ENCODE data around the gene ARGFX.
A peak's percentile ranks its signal among the peaks of the same experiment; 100 is the strongest.

Gene ARGFX

DNA sequence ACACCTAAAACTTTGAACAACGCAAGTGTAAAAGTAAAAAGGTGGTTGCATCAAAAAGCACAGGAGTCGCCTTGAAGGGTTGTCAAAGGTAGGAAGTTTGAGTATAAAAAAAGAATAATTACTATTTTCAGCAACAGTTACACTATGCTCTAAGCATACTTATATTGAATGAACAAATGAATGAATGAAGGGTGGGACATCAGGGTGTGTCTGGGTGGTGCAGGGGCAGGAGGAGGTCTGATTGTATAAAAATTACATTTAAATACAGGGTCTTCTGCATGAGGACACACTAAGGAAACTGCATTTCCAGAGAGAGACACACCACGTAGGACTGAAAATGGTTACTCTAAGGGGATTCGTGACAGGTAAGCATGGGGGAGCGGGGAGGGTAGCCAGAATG is at the start of gene ARGFX:
ARGFX (plus strand) TSS at position 301 of the 400 bp plus-strand sequence. CDS start 2,765 bp downstream, outside the sequence.
- TF ChIP-seq, protein P1, sequence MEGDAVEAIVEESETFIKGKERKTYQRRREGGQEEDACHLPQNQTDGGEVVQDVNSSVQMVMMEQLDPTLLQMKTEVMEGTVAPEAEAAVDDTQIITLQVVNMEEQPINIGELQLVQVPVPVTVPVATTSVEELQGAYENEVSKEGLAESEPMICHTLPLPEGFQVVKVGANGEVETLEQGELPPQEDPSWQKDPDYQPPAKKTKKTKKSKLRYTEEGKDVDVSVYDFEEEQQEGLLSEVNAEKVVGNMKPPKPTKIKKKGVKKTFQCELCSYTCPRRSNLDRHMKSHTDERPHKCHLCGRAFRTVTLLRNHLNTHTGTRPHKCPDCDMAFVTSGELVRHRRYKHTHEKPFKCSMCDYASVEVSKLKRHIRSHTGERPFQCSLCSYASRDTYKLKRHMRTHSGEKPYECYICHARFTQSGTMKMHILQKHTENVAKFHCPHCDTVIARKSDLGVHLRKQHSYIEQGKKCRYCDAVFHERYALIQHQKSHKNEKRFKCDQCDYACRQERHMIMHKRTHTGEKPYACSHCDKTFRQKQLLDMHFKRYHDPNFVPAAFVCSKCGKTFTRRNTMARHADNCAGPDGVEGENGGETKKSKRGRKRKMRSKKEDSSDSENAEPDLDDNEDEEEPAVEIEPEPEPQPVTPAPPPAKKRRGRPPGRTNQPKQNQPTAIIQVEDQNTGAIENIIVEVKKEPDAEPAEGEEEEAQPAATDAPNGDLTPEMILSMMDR (IDR thresholded peaks at IDR 0.05; ENCODE audit: low read length, missing control alignments): no peak
- DNase-seq (ENCODE audit: low read depth): no peak
- H3K4me3 ChIP-seq (replicated peaks; ENCODE audit: low read depth, low read length): no peak within 1 kb of the TSS

DNA sequence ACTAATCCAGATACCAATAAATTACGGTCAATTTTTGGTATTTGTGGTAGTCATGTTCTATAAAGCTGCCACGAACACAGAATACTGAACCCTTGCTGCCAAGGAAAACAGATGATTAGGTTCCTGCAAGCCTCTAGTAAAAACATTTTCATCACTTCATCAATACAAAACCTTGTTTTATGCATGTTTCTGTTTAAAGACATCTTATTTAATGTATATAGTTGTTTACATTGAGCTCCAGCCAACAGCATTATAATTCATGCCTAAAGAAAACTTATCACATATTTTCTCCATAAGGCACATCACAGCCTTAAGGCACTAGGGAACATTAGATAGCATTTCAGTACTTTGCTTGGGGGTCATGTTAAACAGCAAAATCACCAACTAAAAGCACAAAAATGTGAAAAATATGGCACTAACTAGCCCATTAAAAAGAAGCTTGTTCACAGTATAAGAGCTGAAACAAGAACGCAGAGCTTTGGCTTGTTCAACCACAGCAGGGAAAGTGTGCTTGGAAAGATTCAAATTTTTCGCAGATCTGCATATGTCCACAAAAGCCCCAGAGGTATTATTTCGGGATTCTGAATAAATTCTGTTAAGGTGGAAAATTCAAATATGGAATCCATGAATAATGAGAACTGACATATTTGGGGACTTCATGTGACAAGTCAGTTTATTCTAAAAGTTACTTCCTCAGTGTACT is 49.6 kb upstream of the ARGFX start:
- TF ChIP-seq, protein P1 (IDR thresholded peaks at IDR 0.05; ENCODE audit: low read length, missing control alignments): no peak

DNA sequence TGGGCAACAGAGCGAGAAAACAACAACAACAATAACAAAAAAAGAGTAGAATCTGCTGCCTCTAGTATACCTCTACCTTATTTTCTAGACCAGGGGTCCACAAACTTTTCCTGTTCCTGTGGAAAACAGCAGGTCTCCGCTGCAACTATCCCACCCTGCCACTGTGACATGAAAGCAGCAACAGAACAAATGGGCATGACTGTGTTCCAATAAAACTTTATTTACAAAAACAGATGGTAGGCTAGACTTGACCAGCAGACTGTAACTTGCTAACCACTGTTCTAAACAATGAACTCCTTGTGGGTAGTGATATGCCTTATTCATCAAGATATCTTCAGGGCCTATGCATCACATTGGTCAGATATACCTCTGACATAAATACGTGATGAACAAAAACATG is 47.2 kb upstream of the ARGFX start:
- H3K4me3 ChIP-seq (replicated peaks; ENCODE audit: low read depth, low read length): no peak overlapping the region
- DNase-seq (ENCODE audit: low read depth): no peak
- TF ChIP-seq, protein P1 (IDR thresholded peaks at IDR 0.05; ENCODE audit: low read length, missing control alignments): no peak

More for the DNA sequence above, 49.6 kb upstream of the ARGFX start:
- no peak for DNase-seq (ENCODE audit: low read depth)
- H3K4me3 ChIP-seq (replicated peaks; ENCODE audit: low read depth, low read length): no peak overlapping the region

DNA sequence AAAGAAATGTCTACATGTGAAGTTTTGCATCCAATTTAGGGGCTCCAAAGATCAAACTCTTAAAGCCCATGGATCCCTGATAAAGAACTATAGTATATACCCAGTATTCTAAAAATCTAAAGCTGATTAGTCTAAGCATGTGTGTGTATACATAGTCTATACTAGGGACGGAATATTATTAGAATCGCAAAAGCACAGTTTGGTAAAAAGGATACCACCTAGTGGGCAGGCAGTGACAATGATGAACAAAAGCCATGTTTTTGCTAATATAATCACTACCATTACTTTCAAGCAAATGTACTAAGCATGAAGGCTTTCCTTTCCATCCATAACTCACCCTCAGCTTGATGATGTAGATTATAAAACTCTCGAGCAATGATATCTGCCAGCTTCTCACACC is 38.4 kb upstream of the ARGFX start:
- peak; percentile 53 for DNase-seq (ENCODE audit: low read depth)
- TF ChIP-seq, protein P1 (IDR thresholded peaks at IDR 0.05; ENCODE audit: low read length, missing control alignments): peak; percentile 71

DNA sequence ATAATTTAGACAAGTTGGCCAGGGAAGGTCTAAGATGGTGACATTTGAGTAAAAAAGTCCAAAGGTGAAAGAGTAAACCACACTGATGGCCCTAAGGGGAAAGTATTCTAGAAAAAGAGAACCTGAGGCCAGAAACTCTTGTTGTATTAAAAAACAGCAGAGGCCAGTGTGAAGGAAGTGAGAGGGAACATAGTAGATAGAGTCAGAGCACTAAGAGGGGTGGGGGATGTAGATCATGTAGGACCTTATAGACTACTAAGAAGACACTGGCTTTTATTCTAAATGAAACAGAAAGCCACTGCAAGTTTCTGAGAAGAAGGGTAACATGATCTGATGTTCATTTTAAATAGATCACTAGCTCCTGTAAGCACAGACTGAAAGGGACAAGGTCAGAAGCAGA is 36.5 kb upstream of the ARGFX start:
- no peak for DNase-seq (ENCODE audit: low read depth)
- no peak overlapping the region for H3K4me3 ChIP-seq (replicated peaks; ENCODE audit: low read depth, low read length)
- TF ChIP-seq, protein P1 (IDR thresholded peaks at IDR 0.05; ENCODE audit: low read length, missing control alignments): no peak

More for the DNA sequence above, 38.4 kb upstream of the ARGFX start:
- H3K4me3 ChIP-seq (replicated peaks; ENCODE audit: low read depth, low read length): no peak overlapping the region

DNA sequence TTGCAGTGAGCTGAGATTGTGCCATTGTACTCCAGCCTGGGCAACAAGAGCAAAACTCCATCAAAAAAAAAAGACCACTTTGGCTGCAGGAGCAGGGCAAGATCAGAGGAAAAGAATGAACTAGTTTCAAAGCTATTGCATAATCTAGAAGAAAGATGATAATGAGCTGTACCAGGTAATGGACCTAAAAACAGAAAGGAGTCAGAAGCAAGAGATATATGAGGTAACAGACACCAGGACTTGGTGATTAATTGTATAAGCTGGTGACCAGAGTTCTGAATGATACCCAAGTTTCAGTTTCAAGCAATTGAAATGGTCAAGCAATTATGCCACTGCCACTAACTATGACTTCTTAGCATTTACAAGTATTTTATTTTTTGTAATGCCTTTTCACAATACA is 24.8 kb upstream of the ARGFX start:
- H3K4me3 ChIP-seq (replicated peaks; ENCODE audit: low read depth, low read length): no peak overlapping the region
- TF ChIP-seq, protein P1 (IDR thresholded peaks at IDR 0.05; ENCODE audit: low read length, missing control alignments): no peak
- no peak for DNase-seq (ENCODE audit: low read depth)

DNA sequence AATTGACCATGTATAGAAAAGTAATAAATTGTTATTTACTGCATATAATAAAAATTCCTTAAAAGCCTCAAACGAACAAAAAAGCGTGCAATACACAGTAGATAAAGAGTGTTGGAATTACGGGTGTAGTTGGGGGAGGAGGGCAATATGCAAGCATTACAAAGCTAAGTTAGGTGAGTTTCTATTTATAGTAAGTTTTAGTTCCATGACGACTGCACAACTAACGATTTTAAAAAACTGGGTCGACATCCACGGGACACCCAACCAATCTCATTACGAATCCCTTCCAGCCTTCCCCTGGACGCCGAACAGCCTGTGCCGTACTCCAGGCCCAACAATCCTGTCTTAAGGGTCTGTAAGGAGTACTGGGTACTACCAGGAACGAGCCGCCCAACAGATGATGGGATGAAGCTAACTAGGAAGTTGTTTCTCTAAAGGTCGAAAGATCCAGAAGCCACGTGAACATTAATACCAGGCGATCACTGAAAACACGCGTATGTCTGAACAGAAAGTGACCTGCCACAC is 22.6 kb upstream of the ARGFX start:
- H3K4me3 ChIP-seq (replicated peaks; ENCODE audit: low read depth, low read length): peak overlapping the region; percentile 87
- TF ChIP-seq, protein P1 (IDR thresholded peaks at IDR 0.05; ENCODE audit: low read length, missing control alignments): no peak
- peak; percentile 8 for DNase-seq (ENCODE audit: low read depth)
